ENCODE measurements around the gene MSANTD3.

The MSANTD3 gene

GRCh38 chr9:100465761-100466160 lies 38.8 kb downstream of the MSANTD3 start:
- no peak for DNase-seq (ENCODE audit: low read depth, low spot score)

- no peak for DNase-seq (ENCODE audit: low read depth, low spot score)
These were observed 39.4 kb downstream of the MSANTD3 start for GRCh38 chr9:100466171-100466828.

GRCh38 chr9:100466829-100467221 lies 39.9 kb downstream of the MSANTD3 start:
- no peak for DNase-seq (ENCODE audit: low read depth, low spot score)

GRCh38 chr9:100468041-100468440 lies 41.1 kb downstream of the MSANTD3 start:
- no peak for DNase-seq (ENCODE audit: low read depth, low spot score)

GRCh38 chr9:100472268-100472667 lies 45.3 kb downstream of the MSANTD3 start:
- no peak for DNase-seq (ENCODE audit: low read depth, low spot score)

GRCh38 chr9:100472788-100473275 lies 45.9 kb downstream of the MSANTD3 start, which contains the start of gene TMEFF1:
Gene TMEFF1 (plus strand): TSS chr9:100473149. CDS start chr9:100473545, 396 bp downstream.
- no peak for DNase-seq (ENCODE audit: low read depth, low spot score)

- DNase-seq (ENCODE audit: low read depth, low spot score), result no peak
These were observed 46.5 kb downstream of the MSANTD3 start for GRCh38 chr9:100473276-100474081.

GRCh38 chr9:100474082-100474923 lies 47.4 kb downstream of the MSANTD3 start:
- no peak for DNase-seq (ENCODE audit: low read depth, low spot score)

GRCh38 chr9:100474924-100475276 lies 48.0 kb downstream of the MSANTD3 start:
- DNase-seq (ENCODE audit: low read depth, low spot score), result no peak

GRCh38 chr9:100477241-100477640 lies 50.3 kb downstream of the MSANTD3 start:
- no peak for DNase-seq (ENCODE audit: low read depth, low spot score)

GRCh38 chr9:100478192-100478591 lies 51.2 kb downstream of the MSANTD3 start:
- DNase-seq (ENCODE audit: low read depth, low spot score), result no peak

GRCh38 chr9:100479820-100480219 lies 52.9 kb downstream of the MSANTD3 start:
- no peak for DNase-seq (ENCODE audit: low read depth, low spot score)

GRCh38 chr9:100485196-100485595 lies 58.3 kb downstream of the MSANTD3 start:
- no peak for DNase-seq (ENCODE audit: low read depth, low spot score)

- no peak for DNase-seq (ENCODE audit: low read depth, low spot score)
These were observed 59.7 kb downstream of the MSANTD3 start for GRCh38 chr9:100486479-100487176.

GRCh38 chr9:100488177-100488576 lies 61.2 kb downstream of the MSANTD3 start:
- DNase-seq (ENCODE audit: low read depth, low spot score), result no peak

GRCh38 chr9:100489836-100490235 lies 62.9 kb downstream of the MSANTD3 start:
- DNase-seq (ENCODE audit: low read depth, low spot score), result no peak

GRCh38 chr9:100492952-100493351 lies 66.0 kb downstream of the MSANTD3 start:
- DNase-seq (ENCODE audit: low read depth, low spot score), result no peak

- no peak for DNase-seq (ENCODE audit: low read depth, low spot score)
These were observed 71.6 kb downstream of the MSANTD3 start for GRCh38 chr9:100498592-100498991.

GRCh38 chr9:100499460-100499859 lies 72.5 kb downstream of the MSANTD3 start:
- DNase-seq (ENCODE audit: low read depth, low spot score), result no peak

- DNase-seq (ENCODE audit: low read depth, low spot score), result no peak
These were observed 72.9 kb downstream of the MSANTD3 start for GRCh38 chr9:100499866-100500265.

Data from activated naive CD8-positive, alpha-beta T cell treated with anti-CD3 and anti-CD28 coated beads, Interleukin-2, amount 50 U/mL, for 16 hours (primary cell).